Measurements from ENCODE around the gene ACTG2. TPM values are rescaled to one million over a fixed set of nuclear protein-coding genes. Genes with fewer than 3 reads are reported as not detected.

ACTG2 gene
- total RNA-seq, 1 experiment from 2014 or later, result 1.5 TPM

DNA sequence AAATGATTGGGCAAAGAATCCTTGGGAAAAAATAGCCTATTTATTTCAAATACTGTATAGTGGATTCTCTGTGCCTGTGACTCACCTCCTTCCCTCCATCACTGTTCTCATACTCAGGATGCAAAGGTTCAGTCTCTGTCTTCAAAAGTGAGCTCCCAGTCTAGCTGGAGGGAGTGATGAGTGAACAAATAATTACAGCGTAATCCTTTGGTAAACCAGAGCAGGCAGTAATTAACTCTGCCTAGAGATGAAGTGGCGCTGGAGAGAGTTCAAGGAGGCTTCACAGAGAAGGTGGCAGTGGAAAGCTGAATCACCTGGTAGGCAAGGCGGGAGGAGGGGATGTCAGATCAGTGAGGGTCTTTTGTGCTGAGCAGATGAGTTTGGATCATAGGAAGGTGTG, 40.4 kb downstream of the ACTG2 start:
- Histone ChIP-seq H3K14ac (ENCODE audit: insufficient read depth, low read length) (no peak overlapping the region), H3K23ac (ENCODE audit: insufficient read length, low read depth, low read length) (no peak overlapping the region), H2BK120ac (ENCODE audit: low read depth, low read length, poor library complexity, severe bottlenecking) (no peak overlapping the region), H3K9ac (ENCODE audit: extremely low read depth, insufficient read length, low read length) (no peak overlapping the region), H2BK15ac (ENCODE audit: low read depth, low read length) (no peak overlapping the region; the same call in 1 of the 2 replicates), H3K9me3 (ENCODE audit: control insufficient read depth, low read depth, low read length) (no peaks in the 10 kb centered on the region), H4K8ac (replicated peaks; ENCODE audit: insufficient read length, low read depth, low read length) (no peak overlapping the region), H2BK20ac (ENCODE audit: low read depth, low read length, poor library complexity, severe bottlenecking) (no peak overlapping the region), H2BK5ac (ENCODE audit: insufficient read length, low read length) (no peak overlapping the region), H2AFZ (ENCODE audit: low read length) (no peak overlapping the region), H2AK5ac (ENCODE audit: insufficient read length, low read length) (no peak overlapping the region), H2BK12ac (ENCODE audit: insufficient read length, low read depth, low read length) (no peak overlapping the region), H4K5ac (ENCODE audit: insufficient read length, low read depth, low read length) (no peak overlapping the region), H3K4ac (ENCODE audit: low read depth, low read length) (no peak overlapping the region), H3K79me2 (ENCODE audit: insufficient read depth, low read length) (peaks cover 39% of the 10 kb centered on the region), H3K23me2 (ENCODE audit: insufficient read length, low read depth, low read length, poor library complexity, severe bottlenecking) (no peaks in the 10 kb centered on the region), H3K4me2 (ENCODE audit: insufficient read depth, insufficient read length, low read length) (no peak overlapping the region), H4K20me1 (ENCODE audit: control insufficient read depth, insufficient read depth, insufficient read length) (peaks cover 3% of the 10 kb centered on the region), H3T11ph (ENCODE audit: low read length) (no peak overlapping the region), H4K91ac (ENCODE audit: insufficient read length, low read depth, low read length) (no peak overlapping the region), H3K4me1 (ENCODE audit: insufficient read depth, low read length) (no peaks in the 10 kb centered on the region), H3K56ac (ENCODE audit: insufficient read length, low read depth, low read length) (no peak overlapping the region), H3K79me1 (ENCODE audit: insufficient read depth, low read depth, low read length, poor library complexity, severe bottlenecking) (peaks cover 27% of the 10 kb centered on the region), H3K27me3 (ENCODE audit: insufficient read depth, low read length) (no peaks in the 10 kb centered on the region), H3K27ac (ENCODE audit: insufficient read length, low read depth, low read length) (no peak overlapping the region), H3K18ac (ENCODE audit: insufficient read length, low read depth, low read length) (no peak overlapping the region)
- no peak overlapping the region for H3K4me3 Mint-ChIP-seq
- H3K4me1 Mint-ChIP-seq, result peaks cover 11 to 14% of the 10 kb centered on the region in 2 experiments
- H3K27ac Mint-ChIP-seq, result peak overlapping the region in 1 of 3 experiments; percentile 21; a peak in 2 of 7 replicates
- no peaks in the 10 kb centered on the region for H3K27me3 Mint-ChIP-seq (ENCODE audit: low read depth)
- no CpG with 5 or more reads among the region's 3 CpGs for WGBS (ENCODE audit: extremely low coverage, insufficient read length, low lambda C conversion rate)
- H3K9me3 Mint-ChIP-seq, result no peaks in the 10 kb centered on the region
- no peak for DNase-seq
- peaks cover 0 to 29% (median 21%) of the 10 kb centered on the region in 3 experiments; a peak in 5 of 7 replicates for H3K36me3 Mint-ChIP-seq (ENCODE audit: insufficient read depth in 1 of 3, low read depth in 3 of 3)
- TF ChIP-seq, protein P1, sequence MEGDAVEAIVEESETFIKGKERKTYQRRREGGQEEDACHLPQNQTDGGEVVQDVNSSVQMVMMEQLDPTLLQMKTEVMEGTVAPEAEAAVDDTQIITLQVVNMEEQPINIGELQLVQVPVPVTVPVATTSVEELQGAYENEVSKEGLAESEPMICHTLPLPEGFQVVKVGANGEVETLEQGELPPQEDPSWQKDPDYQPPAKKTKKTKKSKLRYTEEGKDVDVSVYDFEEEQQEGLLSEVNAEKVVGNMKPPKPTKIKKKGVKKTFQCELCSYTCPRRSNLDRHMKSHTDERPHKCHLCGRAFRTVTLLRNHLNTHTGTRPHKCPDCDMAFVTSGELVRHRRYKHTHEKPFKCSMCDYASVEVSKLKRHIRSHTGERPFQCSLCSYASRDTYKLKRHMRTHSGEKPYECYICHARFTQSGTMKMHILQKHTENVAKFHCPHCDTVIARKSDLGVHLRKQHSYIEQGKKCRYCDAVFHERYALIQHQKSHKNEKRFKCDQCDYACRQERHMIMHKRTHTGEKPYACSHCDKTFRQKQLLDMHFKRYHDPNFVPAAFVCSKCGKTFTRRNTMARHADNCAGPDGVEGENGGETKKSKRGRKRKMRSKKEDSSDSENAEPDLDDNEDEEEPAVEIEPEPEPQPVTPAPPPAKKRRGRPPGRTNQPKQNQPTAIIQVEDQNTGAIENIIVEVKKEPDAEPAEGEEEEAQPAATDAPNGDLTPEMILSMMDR (conservative IDR thresholded peaks at IDR 0.05), result no peak

Measured in H9 (cell line).